Activated CD4-positive, alpha-beta T cell treated with anti-CD3 and anti-CD28 coated beads, Interleukin-2, amount 50 U/mL, for 4 hours (primary cell): Measurements from ENCODE around the gene ETFA.

ENCODE experiments used
- DNase-seq, 2 experiments: peaks; one replicate each; pipeline ENCODE4 v3.0.0-alpha.2; 2020

ETFA gene

GRCh38 chr15:76209523-76209922 is 101.7 kb downstream of the ETFA start:
- DNase-seq = no peak

- DNase-seq = no peak
Observed at GRCh38 chr15:76208786-76209424, 102.4 kb downstream of the ETFA start.

- DNase-seq = no peak
Observed at GRCh38 chr15:76208084-76208785, 103.0 kb downstream of the ETFA start.

- DNase-seq = no peak
Observed at GRCh38 chr15:76206325-76206976, 104.8 kb downstream of the ETFA start.

- DNase-seq = no peak
Observed at GRCh38 chr15:76204916-76205460, 106.3 kb downstream of the ETFA start.

GRCh38 chr15:76204109-76204845 is 107.0 kb downstream of the ETFA start:
- DNase-seq = no peak

GRCh38 chr15:76203346-76204108 is 107.7 kb downstream of the ETFA start:
- DNase-seq = no peak

- no peak for DNase-seq
Observed at GRCh38 chr15:76201536-76202255, 109.6 kb downstream of the ETFA start.

GRCh38 chr15:76200641-76201105 is 110.6 kb downstream of the ETFA start:
- no peak for DNase-seq

- no peak for DNase-seq
Observed at GRCh38 chr15:76200083-76200465, 111.2 kb downstream of the ETFA start.

GRCh38 chr15:76199106-76200082 is 111.9 kb downstream of the ETFA start:
- DNase-seq = no peak

GRCh38 chr15:76198456-76199105 is 112.7 kb downstream of the ETFA start:
- no peak for DNase-seq

- no peak for DNase-seq
Observed at GRCh38 chr15:76197703-76198455, 113.4 kb downstream of the ETFA start.

- DNase-seq = no peak
Observed at GRCh38 chr15:76196269-76197231, 114.7 kb downstream of the ETFA start.

- DNase-seq = no peak
Observed at GRCh38 chr15:76195506-76196268, 115.6 kb downstream of the ETFA start.

- DNase-seq = no peak
Observed at GRCh38 chr15:76193934-76194333, 117.3 kb downstream of the ETFA start.

GRCh38 chr15:76192715-76193114 is 118.6 kb downstream of the ETFA start:
- no peak for DNase-seq
